Ramos (cell line): ENCODE data around the gene RNF186.
"Not testable (repeated sequence)": the region's sequence is repeated elsewhere in the genome, so short reads cannot be mapped to it uniquely, and the experiment has no call there.

Experiments used
- in situ Hi-C: fragments of 300-500 bp; cut with MboI; formaldehyde crosslinking; loops from one replicate; pipeline ENCODE4 v1.14.3; 2022; ENCODE audit warnings: low sequenced_read_pairs; ENCODE audit not compliant: unreplicated experiment

The RNF186 gene, protein sequence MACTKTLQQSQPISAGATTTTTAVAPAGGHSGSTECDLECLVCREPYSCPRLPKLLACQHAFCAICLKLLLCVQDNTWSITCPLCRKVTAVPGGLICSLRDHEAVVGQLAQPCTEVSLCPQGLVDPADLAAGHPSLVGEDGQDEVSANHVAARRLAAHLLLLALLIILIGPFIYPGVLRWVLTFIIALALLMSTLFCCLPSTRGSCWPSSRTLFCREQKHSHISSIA

DNA sequence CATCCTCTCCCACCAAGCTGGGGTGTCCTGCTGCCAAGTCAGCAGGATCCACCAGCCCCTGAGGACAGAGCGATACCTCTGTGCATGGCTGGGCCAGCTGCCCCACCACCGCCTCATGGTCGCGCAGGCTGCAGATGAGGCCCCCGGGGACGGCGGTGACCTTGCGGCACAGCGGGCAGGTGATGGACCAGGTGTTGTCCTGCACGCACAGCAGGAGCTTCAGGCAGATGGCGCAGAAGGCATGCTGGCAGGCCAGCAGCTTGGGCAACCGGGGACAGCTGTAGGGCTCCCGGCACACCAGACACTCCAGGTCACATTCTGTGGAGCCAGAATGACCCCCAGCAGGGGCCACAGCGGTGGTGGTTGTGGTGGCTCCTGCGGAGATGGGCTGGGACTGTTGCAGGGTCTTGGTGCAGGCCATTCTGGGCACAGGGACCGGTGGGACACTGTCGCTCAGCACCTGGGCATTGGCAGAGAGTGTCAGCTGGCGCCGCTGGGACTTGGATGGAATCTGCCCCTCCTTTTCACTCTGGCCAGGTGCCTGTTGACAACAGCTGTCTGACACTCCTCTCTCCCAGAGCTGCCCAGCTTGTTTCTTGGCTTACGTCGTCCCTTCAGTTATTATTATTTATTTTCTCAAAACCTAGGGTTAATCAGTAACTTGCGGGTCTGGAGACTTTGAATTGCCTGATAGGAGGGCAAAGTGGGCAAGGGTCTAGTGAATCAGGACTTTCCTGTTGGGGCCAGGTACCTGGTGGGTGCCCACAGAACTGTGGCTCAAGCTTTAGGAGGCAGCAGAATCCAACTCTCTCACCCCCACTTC, at the start of gene RNF186:
TSS of gene RNF186 (minus strand) at position 603 of the 823 bp plus-strand sequence. CDS start at position 421, 182 bp downstream.
- in situ Hi-C loops, result no loop called here

DNA sequence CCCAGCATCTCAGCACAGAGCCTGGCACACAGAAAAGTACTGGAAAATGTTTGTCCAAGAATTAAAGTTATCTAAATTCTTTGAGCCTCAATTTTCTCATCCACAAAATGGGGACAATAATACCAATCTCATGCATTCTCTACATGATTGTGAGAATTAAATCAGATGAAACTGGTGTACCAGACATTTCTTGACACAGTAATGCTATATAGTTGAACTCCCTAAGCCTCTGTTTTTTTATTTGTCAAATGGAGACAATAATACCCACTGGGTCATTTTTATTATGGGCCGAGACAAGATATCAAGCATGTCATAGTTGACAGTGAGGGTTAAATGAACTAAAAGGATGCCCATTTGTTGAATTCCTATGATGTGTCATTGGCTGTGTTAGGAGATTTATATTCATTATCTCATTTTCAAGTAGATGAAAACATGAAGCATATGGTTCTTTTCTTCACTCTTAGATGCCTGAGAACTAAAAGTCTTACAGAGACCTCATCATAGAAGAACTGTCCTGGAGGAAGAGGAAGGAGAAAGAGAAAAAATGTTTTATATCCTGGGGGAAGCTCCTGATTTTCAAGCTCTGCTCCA, 49.6 kb upstream of the RNF186 start:
- in situ Hi-C loops, result no loop called here

DNA sequence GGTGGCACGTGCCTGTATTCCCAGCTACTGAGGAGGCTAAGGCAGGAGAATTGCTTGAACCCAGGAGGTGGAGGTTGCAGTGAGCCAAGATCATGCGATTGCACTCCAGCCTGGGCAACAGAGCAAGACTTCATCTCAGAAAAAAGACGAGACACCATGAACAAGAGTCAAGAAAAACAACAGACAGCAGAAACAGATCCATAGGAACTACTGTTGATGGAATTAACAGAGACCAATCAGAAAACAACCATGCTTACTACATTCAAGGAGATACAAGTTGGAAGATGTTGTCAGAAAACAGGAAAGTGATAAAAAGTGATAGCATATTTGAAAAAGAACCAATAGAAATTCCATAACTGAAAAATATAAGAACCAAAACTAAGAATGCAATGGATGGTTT, 47.9 kb upstream of the RNF186 start:
- in situ Hi-C loops, result no loop called here

DNA sequence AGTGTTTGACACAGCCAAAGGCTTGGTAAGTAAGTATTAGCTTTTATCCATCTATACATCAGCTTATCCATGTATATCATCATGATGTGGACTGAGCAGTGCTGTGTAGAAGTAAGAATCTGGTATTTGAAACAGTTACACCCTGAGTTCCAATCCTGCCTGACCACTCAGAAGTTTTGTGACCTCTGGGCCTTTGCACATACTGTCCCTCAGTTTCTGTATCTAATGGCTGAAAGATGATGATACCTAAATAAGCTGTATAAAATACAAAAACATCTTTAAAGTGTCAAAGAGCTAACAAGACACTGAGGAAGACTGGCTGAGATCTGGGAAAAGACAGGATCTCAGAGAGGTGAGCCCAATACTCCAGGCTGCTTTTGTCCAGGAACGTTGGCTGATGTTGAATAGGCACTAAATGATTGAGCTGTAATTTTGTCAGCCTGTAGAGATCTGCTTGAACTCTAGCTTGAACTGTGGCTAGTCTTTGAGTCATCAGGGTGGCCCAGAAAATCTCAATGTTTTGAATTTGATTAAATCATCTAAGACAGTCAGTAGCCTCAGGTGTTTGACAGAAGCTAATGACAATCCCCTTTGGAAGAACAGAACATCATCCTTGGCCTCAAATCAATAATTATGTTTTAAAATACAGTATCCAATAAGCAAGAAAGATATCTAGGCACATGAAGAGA, 46.9 kb upstream of the RNF186 start:
- in situ Hi-C loops, result no loop called here

DNA sequence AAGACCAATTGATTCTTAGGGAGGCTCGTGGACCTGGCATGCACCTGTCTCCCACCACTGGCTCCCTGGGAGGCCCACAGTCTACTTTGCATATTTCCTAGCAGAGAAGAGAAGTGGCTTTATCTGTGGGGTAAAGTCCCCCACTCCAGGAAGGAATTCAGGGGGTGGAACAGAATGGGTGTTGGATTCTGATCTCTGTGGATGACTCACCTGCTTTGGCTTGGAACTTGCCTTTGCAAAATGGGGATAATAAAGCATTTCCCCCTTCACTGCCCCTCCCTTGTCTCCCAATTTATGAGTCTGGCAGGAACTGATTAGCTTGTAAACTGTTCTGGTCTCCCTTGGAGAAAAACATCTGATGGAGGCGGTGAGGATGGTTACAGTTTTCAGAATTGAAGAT, 46.0 kb upstream of the RNF186 start:
- in situ Hi-C loops, result no loop called here

DNA sequence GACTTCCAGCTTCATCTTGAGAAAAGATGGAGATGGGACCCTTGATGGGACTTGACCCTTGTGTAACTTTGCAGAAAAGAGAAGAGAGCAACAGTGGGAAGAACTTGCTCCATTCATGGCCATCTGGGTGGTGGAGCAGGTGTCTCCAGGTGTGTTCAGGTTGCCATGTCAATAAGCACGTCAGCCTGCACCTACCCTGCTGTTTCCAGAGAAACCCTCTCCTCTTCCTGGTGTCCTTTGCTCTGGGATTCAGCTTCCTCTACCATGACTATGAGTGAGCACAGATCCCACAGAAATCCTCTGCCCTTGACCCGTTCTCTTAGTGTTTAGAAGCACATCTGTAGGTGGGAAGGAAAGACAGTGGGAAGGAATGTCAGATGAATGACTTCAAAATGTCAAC, 45.3 kb upstream of the RNF186 start:
- in situ Hi-C loops, result no loop called here

DNA sequence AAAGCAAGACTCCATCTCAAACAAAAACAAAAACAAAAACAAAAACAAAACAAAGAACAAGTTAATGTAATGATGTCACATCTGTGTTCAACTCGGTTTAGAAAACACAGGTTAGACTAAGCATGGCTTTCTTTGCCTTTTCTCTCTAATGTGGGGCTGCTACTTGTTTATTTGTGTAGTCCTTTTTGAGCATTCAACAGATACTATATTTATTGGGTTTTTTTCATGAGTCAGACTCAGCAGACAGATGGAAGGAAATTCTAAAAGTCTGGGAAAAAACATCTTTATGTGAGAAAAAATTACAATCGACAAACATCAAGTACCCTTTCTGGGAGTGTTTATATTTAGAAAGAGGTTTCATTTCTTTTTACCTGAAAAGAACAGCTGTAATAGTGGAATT, 44.8 kb upstream of the RNF186 start:
- in situ Hi-C loops, result no loop called here

DNA sequence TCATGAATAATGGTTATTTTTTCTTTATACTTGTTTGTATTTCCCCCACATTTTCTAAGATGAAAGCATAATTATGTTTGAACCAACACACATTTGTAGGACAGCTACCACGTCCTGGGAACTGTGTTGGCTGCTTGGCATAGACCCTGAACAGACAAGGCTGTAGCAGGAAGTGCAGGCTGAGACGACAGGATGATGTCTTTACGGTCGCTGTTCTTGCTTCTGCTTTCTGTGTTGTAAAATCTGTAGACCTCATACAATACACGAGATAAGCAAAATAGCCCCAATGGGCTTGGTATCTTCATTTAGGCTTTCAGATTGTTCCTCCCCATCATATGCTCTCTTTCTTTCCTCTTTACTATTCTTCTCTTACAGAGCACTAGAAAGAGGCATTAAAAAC, 43.8 kb upstream of the RNF186 start:
- in situ Hi-C loops, result no loop called here

DNA sequence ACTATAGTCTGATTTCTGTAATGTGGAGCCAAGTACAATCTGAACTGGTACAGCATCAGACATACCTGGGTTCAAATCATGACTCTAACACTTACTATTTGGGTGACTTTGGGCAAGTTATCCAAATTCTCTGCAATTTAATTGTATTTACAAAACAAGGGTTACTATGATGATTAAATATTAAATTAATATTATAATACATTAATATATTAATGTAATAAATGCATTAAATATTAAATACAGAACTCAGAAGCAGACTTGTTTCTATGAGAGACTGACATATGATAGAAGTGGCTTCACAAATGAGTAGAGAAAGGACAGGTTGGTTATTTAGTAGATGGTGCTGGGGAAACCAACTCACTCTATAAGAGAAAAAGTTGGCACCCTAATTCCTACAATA, 39.8 kb upstream of the RNF186 start:
- in situ Hi-C loops, result no loop called here

DNA sequence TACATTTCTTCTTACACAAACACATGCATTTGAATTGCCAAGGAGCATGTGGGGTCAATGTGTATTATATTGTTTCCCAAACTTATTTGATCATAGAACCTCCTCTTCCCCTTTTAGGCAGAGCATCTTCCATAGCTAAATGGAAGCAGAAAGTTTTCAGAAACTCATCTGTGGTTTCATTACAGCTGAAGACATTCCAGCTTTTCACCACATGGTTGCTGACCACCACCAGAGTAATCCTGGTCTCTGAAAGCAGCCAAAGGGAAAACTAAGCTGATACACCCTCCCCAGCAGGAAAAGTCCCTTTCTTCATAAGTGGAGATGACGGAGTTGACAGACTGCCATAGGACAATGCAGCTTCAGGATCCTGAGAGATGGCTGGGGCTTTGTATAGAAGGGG, 37.0 kb upstream of the RNF186 start:
- in situ Hi-C loops, result no loop called here

DNA sequence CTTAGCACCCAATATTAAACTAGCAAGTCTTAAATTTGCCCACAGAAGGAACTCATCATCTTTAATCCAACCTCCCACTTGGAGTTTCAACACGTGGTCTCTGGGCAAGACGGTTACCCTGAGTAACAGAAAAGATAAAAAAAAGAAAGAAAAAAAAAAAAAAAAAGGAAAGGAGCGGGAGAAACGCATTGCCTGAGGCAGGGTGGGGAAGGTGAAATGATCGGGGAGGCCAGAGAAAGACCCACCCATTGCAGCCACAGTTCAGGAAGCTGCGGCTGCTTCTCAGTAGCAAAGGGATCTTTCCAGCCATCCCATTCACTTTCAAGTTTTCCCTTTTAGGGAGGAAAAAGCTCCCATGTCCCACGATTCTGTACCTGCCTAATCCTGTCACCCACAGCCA, 35.1 kb upstream of the RNF186 start:
- in situ Hi-C loops, result no loop called here

DNA sequence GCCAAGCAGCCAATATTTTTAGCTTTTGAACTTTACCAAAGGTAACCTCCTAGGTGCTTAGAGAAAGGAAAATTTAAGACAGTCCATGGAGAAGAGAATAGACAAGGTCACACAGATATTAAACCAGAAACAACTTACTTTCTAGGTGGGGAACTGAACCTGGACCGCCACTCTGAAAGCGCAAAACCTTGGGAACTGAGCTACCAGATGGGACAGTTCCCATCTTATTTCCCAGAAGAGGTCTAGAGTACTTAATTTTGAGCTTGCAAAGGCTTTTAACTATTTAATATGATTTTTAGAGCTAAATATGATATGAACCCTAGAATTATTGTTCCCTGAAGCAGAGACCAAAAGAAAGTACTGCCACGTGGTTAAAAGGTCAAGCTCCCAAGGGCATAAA, 34.2 kb upstream of the RNF186 start:
- in situ Hi-C loops, result not testable (repeated sequence)

DNA sequence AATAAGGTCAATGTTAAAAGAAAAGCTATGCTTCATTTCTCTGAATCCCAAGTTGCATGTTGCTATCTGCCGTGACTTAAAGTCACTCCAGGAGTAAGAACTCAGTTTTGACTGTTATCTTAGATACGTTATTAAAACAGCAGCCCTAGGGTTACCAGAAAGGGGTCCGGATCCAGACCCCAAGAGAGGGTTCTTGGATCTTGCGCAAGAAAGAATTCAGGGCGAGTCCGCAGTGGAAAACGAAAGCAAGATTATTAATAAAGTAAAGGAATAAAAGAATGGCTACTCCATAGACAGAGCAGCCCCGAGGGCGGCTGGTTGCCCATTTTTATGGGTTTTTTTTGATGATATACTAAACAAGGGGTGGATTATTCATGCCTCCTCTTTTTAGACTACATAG, 32.3 kb upstream of the RNF186 start:
- in situ Hi-C loops, result not testable (repeated sequence)

DNA sequence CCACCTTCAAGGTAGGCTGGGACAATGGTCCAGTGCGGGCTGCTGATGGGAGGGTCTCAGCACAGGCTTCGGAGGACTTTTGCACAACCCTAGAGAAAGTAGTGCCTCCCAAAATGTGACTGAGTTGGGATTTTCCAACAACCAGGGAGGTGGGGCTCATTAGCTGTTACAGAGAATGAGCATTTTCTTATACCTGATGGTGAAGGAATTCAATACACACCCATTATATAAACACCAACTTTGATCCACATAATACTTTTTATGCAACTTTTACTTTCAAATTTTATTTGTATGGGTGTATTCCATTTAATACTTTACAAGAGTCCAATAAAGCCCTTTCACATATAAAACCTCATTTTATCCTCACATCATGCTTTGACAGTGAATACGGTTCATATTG, 31.3 kb upstream of the RNF186 start:
- in situ Hi-C loops, result no loop called here

DNA sequence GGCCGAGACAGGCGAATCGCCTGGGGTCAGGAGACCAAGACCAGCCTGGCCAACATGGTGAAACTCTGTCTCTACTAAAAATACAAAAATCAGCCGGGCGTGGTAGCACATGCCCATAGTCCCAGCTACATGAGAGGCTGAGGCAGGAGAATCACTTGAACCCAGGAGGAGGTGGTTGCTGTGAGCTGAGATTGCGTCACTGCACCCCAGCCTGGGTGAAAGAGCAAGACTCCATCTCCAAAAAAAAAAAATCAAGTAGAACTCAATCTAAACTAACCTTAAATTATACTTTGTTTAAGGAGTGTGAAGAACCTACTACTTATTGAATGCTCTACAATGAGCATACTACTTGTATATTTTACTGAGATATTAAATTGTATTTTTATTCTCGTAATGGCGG, 30.5 kb upstream of the RNF186 start:
- in situ Hi-C loops, result no loop called here

DNA sequence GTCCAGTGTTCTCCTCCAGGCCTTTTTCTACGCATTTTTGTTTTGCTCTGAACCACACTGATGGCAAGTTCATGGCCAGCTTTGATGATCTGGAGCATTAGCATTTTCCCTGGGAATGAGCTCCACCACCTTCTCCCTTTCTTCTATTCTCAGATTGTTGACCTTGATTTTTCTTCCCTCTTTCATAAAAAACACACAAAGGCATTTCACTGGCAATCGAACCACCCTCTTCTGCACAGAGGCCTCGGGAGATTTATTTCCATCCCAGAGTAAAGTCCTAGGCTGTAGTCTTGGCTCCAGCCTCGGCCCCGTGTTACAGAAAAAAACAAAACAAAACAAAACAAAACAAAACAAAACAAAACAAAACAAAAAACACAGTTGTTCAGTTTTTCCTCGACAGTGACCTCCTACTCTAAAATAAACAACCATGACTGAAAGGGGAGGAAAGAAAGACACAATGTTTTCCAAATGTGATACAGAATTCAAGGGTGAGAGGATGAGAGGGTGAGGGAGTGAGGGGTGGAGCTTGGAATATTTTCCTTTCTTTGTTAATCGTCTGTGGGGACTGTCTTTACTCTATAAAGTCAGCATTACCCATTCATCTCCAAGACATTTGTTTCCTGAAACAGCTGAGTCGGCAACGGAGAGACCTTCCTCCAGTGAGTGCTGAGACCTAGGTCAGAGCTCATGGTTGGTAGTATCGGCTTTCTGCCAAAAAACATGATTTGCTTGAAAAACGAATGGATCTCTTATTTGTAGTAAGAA, 29.8 kb upstream of the RNF186 start:
- in situ Hi-C loops, result no loop called here

DNA sequence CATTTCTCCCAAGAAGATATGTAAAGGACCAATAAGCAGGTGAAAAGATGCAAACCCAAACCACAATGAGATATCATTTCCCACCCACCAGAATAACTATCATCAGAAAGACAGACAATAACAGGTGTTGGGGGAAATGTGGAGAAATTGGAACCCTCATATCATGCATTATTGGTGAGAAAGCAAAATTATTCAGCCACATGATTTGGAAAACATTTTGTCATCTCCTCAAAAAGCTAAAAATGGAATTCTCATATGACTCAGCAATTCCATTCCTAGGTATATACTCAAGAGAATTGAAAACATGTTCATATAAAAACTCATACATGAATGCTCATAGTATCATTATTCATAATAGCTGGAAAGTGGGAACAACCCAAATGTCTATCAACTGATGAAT, 25.1 kb upstream of the RNF186 start:
- in situ Hi-C loops, result no loop called here

DNA sequence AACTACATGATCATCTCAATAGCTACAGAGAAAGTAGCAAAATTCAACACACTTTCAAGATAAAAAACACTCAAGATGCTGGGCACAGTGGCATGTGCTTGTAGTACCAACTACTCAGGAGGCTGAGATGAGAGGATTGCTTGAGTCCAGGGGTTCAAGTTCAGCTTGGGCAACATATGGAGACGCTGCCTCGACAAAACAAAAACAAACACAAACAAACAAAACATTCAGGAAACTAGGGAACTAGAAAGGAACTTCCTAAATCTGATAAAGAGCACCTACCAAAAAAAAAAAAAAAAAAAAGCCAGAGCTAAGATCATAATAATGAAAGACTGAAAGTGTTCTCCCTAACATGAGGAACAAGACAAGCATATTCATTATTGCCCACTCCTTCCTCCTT, 22.8 kb upstream of the RNF186 start:
- in situ Hi-C loops, result no loop called here

DNA sequence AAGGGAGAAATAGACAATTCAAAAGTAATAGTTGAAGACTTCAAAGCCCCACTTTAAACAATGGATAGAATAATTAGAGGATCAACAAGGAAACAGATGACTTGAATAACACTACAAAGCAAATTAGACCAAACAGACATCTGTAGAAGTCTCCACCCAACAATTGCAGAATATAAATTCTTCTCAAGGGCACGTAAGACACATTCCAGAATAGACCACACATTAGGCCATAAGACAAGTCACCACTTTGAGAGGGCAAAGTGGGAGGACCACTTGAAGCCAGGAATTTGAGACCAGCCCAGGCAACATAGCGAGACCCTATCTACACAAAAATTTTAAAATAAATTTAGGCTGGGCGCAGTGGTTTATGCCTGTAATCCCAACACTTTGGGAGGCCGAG, 20.5 kb upstream of the RNF186 start:
- in situ Hi-C loops, result no loop called here

DNA sequence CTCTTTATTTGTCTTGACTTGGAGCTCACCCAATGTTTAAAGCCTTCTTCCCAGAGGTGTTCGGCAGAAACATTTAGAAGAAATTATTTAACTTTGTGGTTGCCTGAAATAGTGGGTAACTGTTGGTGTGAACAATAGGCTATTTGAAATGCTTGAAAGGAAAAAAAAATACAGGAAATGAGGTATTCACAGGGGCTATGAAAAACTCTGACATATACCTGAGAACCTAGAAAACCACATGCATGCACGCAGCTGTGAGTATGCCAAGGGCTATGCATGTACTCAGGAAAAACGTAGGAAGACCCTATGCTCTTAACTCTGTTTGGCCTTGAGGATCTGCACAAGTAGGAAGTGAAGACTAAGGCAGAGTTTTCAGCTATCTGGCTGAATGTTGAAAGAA, 16.4 kb upstream of the RNF186 start:
- in situ Hi-C loops, result no loop called here
